Kidney epithelial cell (primary cell): ENCODE data around the gene TCP11L1. TPM values are rescaled to one million over a fixed set of nuclear protein-coding genes. Genes with fewer than 3 reads are reported as not detected.
"Not testable (repeated sequence)": the region's sequence is repeated elsewhere in the genome, so short reads cannot be mapped to it uniquely, and the experiment has no call there.

ENCODE experiments used
- DNase-seq: peaks from one replicate; pipeline ENCODE4 v3.0.0-alpha.2; 2010; ENCODE audit warnings: low read depth
- H3K27me3 ChIP-seq: 2 replicates; pipeline ENCODE4 v1.6.0; 2011; ENCODE audit warnings: low read length; ENCODE audit not compliant: control insufficient read depth, insufficient read depth
- H3K36me3 ChIP-seq: 2 replicates; pipeline ENCODE4 v1.5.1; 2011; ENCODE audit warnings: low read length; ENCODE audit not compliant: control insufficient read depth, insufficient read depth
- H3K4me3 ChIP-seq: 2 replicates; pipeline ENCODE4 v1.5.1; 2011; ENCODE audit warnings: low read depth, mild to moderate bottlenecking, control low read depth, low read length
- total RNA-seq: library from RNA; depleted of rRNA; stranded (reverse); fragments of >200 nt; gene quantifications from 2 replicates; pipeline ENCODE4 v1.2.3, GENCODE V29; 2015
- TF ChIP-seq, protein P1 (sequence below): IDR thresholded peaks from 2 replicates; pipeline ENCODE4 v1.5.1; 2011; ENCODE audit warnings: mild to moderate bottlenecking, moderate library complexity, low read length, control low read depth, inconsistent platforms; ENCODE audit not compliant: insufficient read depth, poor library complexity, severe bottlenecking

Gene TCP11L1
- total RNA-seq, 1 donor from 2014 or later = 26.1 TPM

- Histone ChIP-seq H3K27me3 (no peaks in the 10 kb centered on the region), H3K4me3 (no peak overlapping the region), H3K36me3 (no peaks in the 10 kb centered on the region)
- no peak for DNase-seq
- TF ChIP-seq, protein P1, sequence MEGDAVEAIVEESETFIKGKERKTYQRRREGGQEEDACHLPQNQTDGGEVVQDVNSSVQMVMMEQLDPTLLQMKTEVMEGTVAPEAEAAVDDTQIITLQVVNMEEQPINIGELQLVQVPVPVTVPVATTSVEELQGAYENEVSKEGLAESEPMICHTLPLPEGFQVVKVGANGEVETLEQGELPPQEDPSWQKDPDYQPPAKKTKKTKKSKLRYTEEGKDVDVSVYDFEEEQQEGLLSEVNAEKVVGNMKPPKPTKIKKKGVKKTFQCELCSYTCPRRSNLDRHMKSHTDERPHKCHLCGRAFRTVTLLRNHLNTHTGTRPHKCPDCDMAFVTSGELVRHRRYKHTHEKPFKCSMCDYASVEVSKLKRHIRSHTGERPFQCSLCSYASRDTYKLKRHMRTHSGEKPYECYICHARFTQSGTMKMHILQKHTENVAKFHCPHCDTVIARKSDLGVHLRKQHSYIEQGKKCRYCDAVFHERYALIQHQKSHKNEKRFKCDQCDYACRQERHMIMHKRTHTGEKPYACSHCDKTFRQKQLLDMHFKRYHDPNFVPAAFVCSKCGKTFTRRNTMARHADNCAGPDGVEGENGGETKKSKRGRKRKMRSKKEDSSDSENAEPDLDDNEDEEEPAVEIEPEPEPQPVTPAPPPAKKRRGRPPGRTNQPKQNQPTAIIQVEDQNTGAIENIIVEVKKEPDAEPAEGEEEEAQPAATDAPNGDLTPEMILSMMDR = no peak
These were observed 17.4 kb upstream of the TCP11L1 start for GRCh38 chr11:33021937-33022336.

GRCh38 chr11:33025339-33025722, 14.0 kb upstream of the TCP11L1 start:
- Histone ChIP-seq H3K36me3 (no peaks in the 10 kb centered on the region), H3K4me3 (no peak overlapping the region), H3K27me3 (no peaks in the 10 kb centered on the region)
- TF ChIP-seq, protein P1 = no peak
- no peak for DNase-seq

GRCh38 chr11:33027233-33027632, 12.1 kb upstream of the TCP11L1 start:
- Histone ChIP-seq H3K4me3 (no peak overlapping the region), H3K27me3 (no peaks in the 10 kb centered on the region), H3K36me3 (no peaks in the 10 kb centered on the region)
- DNase-seq = no peak
- TF ChIP-seq, protein P1 = no peak

- TF ChIP-seq, protein P1 = no peak
- H3K4me3 ChIP-seq = no peak overlapping the region
- no peak for DNase-seq
- no peaks in the 10 kb centered on the region for H3K27me3 ChIP-seq
- H3K36me3 ChIP-seq = no peaks in the 10 kb centered on the region
These were observed 11.4 kb upstream of the TCP11L1 start for GRCh38 chr11:33027846-33028536.

DNA sequence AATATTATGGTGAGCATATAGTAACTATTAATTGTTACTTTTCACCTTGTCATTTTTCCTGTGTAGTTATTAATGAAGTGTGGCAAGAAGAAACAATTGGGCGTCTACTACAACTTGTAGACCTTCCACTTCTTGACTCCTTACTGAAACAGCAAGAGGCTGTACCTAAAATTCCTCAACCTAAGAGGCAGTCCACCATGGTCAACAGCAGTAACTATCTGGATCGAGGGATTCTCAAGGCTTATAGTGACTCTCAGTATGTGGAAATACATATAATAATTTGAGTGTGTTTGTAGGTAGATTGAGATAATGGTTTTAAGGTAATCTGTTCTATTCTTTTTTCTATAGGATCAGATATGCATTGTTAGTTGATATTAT, 10.8 kb upstream of the TCP11L1 start:
- Histone ChIP-seq H3K36me3 (no peaks in the 10 kb centered on the region), H3K27me3 (no peaks in the 10 kb centered on the region), H3K4me3 (no peak overlapping the region)
- TF ChIP-seq, protein P1 = no peak
- DNase-seq = no peak

DNA sequence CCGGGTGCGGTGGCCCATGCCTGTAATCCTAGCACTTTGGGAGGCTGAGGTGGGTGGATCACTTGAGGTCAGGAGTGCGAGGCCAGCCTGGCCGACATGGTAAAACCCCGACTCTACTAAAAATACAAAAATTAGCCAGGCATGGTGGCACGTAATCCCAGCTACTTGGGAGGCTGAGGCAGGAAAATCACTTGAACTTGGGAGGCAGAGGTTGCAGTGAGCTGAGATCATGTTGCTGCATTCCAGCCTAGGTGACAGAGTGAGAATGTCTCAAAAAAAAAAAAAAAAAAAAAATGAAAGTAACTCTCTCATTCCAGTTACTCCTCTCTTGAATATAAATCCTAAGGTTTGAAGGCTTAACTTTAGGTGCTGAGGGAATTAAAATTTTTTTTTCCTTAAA, 10.2 kb upstream of the TCP11L1 start:
- DNase-seq, H3K27me3 ChIP-seq, H3K36me3 ChIP-seq, H3K4me3 ChIP-seq: not testable (repeated sequence)
